HG02610 (cell line): ENCODE data around the gene ZNF547.

ENCODE experiments used
- ATAC-seq: cut with Tn5 transposase; IDR thresholded peaks from one replicate; pipeline ENCODE4 v1.9.1; 2021; ENCODE audit warnings: mild to moderate bottlenecking, moderate library complexity; ENCODE audit not compliant: unreplicated experiment

Gene ZNF547

GRCh38 chr19:57362997-57363687 is at the start of gene ZNF547, which contains the start of gene TRAPPC2B:
Gene ZNF547, plus strand, starts transcription at chr19:57363551. Its CDS starts 5,005 bp downstream, at chr19:57368556.
Gene TRAPPC2B, plus strand, starts transcription at chr19:57363551. Its CDS starts 1,283 bp downstream, at chr19:57364834.
- ATAC-seq: peak; percentile 93

- no peak for ATAC-seq
These were observed 49.2 kb upstream of the ZNF547 start for GRCh38 chr19:57314146-57314545.

- no peak for ATAC-seq
These were observed 45.8 kb upstream of the ZNF547 start for GRCh38 chr19:57317503-57317902.

- ATAC-seq: no peak
These were observed 43.5 kb upstream of the ZNF547 start for GRCh38 chr19:57319869-57320179.

DNA sequence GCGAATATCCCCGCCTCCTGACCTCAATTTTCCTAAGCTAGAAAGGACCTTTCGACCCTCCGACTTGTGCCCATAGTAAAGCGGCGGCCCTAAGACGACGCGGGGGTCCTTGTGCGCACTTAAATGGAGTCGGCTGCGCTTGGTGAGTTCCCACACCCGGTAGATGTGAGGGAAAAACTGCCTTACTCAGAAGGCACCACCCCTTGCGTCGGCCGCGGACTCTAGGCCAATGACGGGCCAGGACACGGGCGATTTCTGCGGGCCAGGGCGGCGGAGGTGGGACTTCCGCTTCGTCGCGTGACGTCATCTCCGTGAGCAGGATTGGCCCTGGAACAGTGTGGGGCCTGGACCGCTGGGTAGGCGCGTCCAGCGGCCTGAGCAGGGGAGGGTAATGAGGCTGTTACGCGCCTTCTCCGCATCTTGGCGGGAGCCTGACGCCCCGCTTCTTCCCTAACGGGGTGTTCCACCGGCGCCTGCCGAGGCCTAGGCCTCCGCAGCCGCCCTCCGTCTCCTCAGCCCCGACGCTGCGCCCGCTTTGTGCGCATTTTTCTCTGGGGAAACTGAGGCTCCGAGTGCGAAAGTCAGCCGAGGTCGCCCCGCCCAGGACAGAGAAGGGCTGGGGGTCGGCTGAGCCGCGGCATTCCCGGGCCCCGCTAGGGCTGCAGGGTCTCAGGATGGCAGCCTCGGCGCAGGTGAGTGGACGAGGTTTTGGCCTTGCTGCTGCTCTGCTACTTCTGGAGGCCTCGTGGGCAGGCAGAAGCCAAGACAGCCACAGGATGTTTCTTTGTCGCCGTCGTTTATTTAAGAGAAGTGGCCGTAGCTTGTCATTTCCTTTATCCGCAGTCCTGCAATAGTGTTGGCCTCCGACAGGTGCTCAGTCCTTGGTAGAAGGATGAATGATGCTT is 42.9 kb upstream of the ZNF547 start, which contains the start of gene ZNF543:
TSS of gene ZNF543 (plus strand) at position 293 of the 905 bp plus-strand sequence. CDS start at position 675, 382 bp downstream.
- peak; percentile 94 for ATAC-seq

DNA sequence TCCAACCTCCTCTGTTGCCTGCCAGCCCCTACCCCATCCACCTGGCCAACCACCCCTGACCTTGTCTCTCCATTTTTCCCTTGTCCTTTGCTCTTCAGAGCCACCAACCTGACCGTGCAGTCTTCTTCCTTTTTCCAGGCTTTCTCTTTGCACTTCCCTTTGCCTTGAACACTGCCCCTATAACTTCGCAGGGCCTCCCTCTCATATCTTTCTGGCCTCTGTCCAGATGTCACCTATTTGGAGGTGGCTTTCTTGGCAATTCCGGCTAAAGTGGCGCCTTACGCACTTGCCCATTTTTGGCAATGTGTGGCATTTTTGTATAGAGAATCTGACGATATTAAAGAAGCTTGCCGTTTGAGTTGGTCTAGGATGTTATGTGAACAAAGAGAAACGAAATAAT is 42.2 kb upstream of the ZNF547 start:
- no peak for ATAC-seq

DNA sequence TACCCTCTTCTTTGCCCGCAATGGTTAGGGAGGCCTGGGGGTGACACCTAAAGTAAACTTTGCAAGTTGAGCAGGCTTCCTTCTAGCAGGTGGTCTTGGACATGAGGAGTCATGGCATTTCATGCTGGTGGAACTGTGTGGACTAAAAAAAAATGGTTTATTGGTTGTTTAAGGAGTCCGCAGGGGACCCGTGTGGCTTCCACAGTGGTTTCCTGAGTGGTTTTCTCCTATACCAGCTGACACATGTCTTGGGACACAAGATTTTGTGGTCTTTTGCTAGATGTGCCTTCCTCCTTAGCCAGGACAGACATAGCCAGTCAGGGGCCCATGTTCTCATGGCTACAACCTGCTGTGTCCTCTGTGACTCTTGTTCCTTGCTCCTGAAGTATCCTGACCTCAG is 41.6 kb upstream of the ZNF547 start:
- ATAC-seq: no peak

- ATAC-seq: no peak
These were observed 38.4 kb upstream of the ZNF547 start for GRCh38 chr19:57324992-57325391.

GRCh38 chr19:57327993-57328392 is 35.4 kb upstream of the ZNF547 start:
- no peak for ATAC-seq

DNA sequence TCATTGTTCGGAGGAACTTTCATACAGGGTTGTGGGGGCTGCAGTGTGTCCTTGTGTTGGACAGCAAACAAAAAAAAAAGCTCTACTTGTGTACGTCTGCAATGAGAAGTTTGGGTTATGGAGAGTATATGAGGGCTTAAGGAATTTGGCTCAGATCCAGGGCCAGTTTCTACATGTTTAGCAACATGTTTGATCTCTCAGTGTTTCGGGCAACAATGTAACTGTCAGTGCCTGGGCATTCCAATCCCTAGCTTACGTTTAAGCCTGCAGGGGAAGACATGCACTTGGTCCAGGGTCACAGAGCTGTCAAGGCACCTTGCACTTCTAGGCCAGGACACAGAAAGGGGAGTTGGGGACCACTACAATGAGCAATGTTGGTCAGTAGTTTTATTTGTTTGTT is 29.2 kb upstream of the ZNF547 start:
- ATAC-seq: no peak

DNA sequence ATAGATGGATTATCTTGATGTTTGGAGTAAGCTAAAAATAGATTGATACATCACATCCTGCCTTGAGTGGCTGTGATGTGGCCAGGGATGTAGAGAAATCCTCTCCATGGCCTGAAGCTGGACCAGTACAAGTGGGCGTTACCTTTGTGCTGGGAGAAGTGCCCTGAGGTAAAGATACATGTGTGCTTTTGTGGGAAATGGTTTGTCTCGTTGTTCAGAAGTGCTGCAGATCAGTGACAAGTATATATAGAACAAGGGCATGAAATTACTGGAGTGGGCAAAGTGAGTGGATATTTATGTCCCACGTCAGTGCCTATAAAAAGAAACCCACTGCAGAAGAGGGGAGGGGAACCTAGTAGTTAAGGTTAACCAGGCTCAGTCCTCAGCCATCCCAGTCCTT is 24.5 kb upstream of the ZNF547 start:
- ATAC-seq: no peak

GRCh38 chr19:57342582-57342981 is 20.8 kb upstream of the ZNF547 start:
- no peak for ATAC-seq

GRCh38 chr19:57348136-57348535 is 15.2 kb upstream of the ZNF547 start:
- no peak for ATAC-seq

DNA sequence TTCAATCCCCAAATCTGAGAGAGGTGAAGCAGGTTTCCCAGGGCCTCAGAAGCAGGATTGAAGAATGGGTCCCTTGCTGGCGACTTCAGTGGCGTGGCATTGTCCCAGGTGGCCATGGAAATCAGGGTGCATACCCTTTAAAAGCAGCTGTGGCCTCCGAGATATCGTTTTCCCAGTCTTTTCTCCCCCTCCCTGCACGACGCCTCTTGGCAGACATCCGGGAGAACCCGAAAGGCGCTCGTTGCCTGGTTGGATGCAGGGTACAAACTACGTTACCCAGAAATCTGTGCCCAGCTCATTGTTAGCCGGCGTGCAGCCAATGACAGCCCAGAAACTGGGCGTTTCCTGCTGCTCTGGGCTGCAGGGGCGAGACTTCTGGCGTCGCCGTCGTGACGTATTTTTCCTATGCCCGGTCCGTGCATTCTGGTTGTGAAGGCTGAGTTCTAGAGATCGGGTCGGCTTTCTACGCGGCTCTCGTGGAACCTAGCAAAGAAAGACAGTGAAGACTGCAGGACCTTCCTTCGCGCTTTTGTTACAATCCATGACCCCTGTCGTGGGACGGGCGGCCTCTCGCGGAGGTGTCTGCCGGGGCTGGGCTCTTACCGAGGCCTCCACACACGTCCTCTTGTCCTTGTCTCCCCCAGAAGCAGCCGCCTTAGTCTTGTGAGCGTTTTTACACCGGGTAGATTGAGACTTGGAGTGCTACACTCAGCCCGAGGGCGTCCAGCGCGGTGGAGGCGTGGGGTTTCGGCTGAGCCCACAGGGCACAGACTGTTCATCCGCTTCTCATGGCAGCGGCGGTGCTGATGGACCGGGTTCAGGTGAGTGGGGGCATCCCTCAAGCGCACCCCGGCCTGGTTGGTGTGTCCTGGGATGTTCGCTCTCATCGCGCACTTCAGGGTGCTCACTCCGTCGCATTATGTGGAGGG is 12.2 kb upstream of the ZNF547 start, which contains the start of gene ZNF304:
TSS of gene ZNF304 (plus strand) at position 395 of the 929 bp plus-strand sequence. CDS start at position 789, 394 bp downstream.
- ATAC-seq: peak; percentile 97

DNA sequence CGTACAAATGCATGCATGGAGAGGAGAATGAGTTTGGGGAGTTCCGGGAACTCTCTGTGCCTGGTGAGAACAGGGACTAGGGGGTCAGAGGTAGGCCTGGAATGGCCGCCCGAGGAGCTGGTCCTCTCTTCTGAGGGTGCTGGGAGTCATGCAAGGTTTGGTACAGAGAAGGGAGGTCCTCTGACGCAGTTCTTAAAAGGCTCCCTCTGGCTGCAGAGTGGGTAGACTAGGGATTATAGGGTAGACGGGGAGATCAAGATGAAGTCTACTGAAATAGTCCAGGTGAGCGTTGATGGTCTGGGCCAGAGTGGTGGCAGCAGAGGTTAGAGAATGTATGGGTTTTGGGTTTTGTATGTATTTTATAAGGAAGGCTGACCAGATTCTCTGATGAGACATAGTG is 11.5 kb upstream of the ZNF547 start:
- no peak for ATAC-seq

DNA sequence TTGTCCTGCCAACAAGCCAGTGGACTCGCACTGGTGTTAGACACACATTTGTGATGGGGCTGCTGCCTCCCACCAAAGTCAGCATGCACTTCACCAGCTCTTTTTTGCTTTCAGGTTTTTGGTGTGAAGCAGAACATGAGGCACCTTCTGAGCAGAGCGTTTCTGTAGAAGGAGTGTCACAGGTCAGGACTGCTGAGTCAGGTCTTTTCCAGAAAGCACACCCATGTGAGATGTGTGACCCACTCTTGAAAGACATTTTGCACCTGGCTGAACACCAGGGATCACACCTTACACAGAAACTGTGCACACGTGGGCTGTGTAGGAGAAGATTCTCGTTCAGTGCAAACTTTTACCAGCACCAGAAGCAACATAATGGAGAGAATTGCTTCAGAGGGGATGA is 7.4 kb upstream of the ZNF547 start:
- ATAC-seq: no peak

- ATAC-seq: no peak
These were observed 5.9 kb upstream of the ZNF547 start for GRCh38 chr19:57357406-57357805.

DNA sequence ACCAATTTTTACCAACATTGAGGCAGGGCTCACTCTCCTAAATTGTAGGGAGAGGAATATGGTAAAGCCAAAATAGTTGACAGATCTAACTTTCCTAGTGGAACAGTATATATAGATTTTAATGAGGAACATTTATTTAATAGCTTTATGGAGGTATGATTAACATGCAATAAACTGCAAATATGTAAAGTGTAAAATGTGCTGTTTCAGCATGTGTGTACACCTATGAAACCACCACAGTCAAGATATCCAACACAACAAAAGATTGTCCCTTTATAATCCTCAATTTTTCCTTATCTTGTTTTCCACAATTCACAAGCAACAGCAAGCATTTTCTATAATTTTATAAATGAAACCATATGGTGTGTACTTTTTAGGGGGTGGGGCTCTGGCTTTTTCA is 4.1 kb upstream of the ZNF547 start:
- no peak for ATAC-seq

- no peak for ATAC-seq
These were observed 932 bp upstream of the ZNF547 start for GRCh38 chr19:57362419-57362818.

- ATAC-seq: no peak
These were observed 384 bp downstream of the ZNF547 start for GRCh38 chr19:57363688-57364181.

- ATAC-seq: no peak
These were observed 3.4 kb downstream of the ZNF547 start for GRCh38 chr19:57366776-57367175.
